Measurements from ENCODE around the gene KRTAP26-1.

The KRTAP26-1 gene

GRCh38 chr21:30271611-30272010 lies 48.5 kb downstream of the KRTAP26-1 start:
- DNase-seq (ENCODE audit: low spot score) = no peak
- H3K4me3 ChIP-seq = no peak overlapping the region
- H3K27ac ChIP-seq = no peak overlapping the region
- no peak for TF ChIP-seq CTCF (IDR thresholded peaks at IDR 0.05)

DNA sequence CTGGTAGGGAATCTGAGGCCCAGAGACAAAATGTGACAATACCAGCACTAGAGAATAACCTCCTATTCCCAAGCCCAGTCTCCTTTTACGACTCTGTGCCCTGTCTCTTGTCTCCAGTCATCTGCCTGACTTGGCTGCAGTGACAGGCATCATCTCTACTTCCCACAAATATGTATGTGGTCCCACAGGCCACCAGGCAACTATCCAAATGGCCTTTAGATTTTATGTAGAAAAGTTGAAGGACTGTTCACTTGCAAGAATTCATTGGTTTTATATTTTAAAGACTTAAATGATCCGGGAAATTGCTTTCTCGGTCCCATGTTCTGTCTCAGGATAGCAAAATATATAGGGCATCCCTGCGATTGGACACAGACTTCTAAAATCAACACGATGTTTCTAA lies 49.0 kb downstream of the KRTAP26-1 start:
- no peak for DNase-seq (ENCODE audit: low spot score)
- Histone ChIP-seq H3K27ac (no peak overlapping the region), H3K4me3 (no peak overlapping the region)
- TF ChIP-seq CTCF (IDR thresholded peaks at IDR 0.05) = no peak

- TF ChIP-seq CTCF (IDR thresholded peaks at IDR 0.05) = no peak
- Histone ChIP-seq H3K4me3 (no peak overlapping the region), H3K27ac (no peak overlapping the region)
- no peak for DNase-seq (ENCODE audit: low spot score)
Observed at GRCh38 chr21:30269803-30270530, 50.1 kb downstream of the KRTAP26-1 start.
